GM21526 (cell line): ENCODE data around the gene CTSG.
"Not testable (repeated sequence)": the region's sequence is repeated elsewhere in the genome, so short reads cannot be mapped to it uniquely, and the experiment has no call there.

Source experiments
- ATAC-seq: cut with Tn5 transposase; IDR thresholded peaks from one replicate; pipeline ENCODE4 v1.9.1; 2021; ENCODE audit warnings: moderate library complexity; ENCODE audit not compliant: unreplicated experiment, low FRiP score

Gene CTSG, protein sequence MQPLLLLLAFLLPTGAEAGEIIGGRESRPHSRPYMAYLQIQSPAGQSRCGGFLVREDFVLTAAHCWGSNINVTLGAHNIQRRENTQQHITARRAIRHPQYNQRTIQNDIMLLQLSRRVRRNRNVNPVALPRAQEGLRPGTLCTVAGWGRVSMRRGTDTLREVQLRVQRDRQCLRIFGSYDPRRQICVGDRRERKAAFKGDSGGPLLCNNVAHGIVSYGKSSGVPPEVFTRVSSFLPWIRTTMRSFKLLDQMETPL

DNA sequence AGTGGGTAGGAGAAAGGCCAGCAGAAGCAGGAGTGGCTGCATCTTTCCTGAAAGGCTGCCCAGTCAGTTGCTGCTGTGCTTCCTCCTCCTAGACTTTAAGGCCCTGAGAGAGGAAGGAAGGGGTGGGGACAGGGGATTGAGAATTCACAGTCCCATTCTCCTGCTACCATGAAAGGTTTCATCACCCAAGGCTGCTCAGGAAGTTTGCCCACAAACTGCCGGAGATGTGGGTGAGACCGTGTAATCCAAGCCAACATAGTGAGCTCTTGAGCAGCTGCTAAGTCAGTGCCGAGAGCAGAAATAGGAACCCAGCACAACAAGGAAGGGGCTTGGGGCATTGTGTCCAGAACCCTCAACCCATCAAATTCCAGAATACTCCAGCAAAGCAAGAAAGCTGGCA is at the start of gene CTSG:
Gene CTSG (minus strand): TSS at position 69 of the 400 bp plus-strand sequence. CDS start 27 bp downstream, at position 42.
- no peak for ATAC-seq

DNA sequence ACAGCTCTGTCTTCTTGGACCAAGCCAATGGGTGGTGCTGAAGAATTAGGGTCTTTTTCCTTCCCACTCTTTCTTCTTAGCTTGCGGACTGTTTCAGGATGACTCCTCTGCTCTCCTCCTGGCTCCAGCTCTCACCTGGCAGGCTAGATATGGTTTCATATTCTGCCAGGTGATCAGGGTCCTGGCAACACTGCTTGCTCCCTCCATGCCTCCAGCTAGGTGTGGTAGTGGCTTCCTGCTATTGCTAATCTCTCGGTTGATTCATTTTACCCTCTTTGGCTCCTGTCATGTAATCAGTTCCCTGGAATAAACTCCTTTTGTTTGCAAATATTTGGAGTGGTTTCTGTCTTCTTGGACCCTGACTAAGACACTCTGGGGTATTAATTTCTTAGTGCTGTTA is 37.7 kb upstream of the CTSG start:
- no peak for ATAC-seq

DNA sequence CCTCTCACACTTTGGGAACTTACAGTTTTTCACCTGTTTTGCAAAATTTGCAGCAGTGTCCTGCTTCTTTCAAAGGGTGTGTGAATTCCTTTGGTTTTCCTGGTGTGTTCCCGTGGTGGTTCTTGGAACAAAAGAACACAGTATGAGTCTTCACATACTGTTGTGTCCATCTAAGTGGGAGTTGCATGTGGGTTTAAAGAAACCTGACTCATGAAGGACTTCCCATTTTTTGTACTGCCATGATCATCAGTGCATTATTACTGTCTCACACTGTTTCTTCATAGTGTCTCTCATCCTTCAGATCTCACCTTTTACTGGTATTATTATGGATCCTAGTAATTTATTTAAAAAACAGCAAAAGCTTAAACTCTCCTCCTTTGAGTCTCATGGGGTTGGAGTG is 37.2 kb upstream of the CTSG start:
- no peak for ATAC-seq

DNA sequence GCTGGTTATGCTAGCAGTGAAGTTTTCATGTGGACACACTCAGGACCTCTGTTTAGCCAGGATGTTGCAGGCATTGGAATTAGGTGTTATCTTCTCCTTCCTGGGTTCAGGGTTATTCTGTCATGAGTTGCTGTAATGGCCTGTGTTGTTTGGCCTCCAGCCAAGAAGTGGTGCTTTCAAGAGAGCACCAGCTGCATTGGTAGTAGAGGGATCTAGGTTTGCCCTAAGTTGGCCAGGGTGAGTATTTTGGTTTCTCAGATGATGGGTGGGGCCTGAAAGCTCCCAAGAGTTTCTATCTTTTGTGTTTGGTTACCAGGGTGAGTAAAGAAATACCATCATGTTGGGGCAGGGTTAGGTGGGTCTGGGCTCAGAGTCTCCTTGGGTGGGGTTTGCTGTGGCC is 36.1 kb upstream of the CTSG start:
- ATAC-seq, result no peak

DNA sequence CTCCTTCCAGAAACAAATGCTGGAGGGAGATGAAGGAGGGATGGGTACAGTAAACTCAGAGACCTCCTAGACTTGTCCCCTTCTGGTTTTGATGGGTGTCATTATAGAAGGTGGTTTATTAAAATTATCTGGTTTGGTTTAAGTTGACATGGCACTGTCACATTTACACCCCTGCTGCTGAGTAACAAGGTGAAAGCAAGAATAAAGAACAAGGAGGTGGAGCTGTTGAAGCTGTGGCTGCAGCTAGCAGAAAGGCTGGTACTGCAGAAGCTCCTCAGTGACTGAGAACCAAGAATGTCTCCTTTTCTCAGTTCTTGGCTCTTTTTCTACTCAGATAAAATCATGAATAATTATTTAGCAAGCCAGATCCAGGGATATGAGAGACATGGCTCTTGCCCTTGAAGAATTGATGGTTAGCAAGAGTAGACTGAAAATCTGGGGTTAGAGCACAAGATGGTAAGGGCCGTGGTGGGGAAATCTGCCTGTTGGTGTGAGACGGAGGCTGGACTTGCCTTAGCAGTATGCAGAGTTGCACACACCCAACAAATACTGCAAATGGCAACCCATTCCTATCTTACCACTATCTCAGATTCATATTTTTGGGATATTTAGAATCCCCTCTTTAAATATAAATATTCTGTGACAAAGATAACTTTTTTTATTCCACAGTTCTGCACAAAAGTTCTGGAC is 33.8 kb upstream of the CTSG start, which contains the start of gene GZMH:
Gene GZMH (minus strand): TSS at position 31 of the 690 bp plus-strand sequence. CDS start 72 bp downstream, outside the sequence.
- no peak for ATAC-seq

DNA sequence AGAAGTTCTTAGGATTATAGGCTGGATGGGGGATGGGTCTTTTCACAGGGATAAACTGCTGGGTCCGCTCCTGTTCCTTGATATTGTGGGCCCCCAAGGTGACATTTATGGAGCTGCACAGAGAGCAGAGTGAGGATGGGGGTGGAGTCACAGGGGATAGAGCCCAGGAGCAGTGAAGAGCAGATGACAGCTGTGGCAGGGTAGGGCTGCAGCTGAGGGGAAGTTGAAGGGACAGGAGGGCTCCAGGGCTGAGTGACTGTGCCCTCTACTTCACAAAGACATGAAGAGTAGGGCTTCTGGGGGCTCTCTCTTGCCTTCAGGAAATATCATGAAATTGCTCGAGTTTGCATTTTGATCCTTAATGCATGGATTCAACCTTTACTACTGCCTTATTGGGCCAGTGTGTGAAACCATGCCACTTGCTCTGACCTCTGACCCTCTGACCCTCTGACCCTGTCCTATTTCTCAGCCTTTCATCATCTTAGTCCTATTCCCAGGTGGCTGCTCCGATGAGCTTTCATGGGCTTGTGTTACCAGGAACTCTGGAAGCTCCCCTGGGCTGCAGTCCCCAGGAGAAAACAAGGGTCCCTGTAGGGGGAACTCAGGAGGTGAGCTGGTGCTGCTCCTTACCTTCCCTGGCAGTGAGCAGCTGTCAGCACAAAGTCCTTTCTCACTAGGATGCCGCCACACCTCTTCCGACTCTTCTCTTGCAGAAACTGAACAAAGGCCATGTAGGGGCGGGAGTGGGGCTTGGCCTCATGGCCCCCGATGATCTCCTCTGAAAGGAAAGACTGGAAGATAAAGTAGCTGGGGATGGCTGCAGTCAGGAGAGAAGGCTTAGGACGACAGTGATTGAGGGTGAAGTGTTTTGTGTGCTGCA is 31.8 kb upstream of the CTSG start:
- ATAC-seq, result no peak

DNA sequence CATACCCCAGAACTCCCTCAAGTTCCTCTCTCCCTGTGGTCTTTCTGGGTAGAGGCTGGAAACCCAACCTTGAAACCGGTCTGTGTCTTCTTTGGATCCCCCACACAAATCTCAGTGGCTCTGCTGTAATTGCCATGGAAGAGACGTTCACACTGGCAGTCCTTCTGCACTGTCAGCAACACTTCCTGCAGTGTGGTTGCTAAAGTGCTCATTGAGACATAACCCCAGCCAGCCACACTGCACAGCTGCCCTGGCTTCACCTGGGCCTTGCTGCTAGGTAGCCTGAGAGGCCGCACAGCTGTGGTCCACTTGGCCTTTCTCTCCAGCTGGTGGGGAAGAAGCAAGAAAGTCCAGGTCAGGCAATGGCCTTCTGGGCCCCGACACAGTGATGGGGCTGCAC is 31.0 kb upstream of the CTSG start:
- ATAC-seq, result no peak

DNA sequence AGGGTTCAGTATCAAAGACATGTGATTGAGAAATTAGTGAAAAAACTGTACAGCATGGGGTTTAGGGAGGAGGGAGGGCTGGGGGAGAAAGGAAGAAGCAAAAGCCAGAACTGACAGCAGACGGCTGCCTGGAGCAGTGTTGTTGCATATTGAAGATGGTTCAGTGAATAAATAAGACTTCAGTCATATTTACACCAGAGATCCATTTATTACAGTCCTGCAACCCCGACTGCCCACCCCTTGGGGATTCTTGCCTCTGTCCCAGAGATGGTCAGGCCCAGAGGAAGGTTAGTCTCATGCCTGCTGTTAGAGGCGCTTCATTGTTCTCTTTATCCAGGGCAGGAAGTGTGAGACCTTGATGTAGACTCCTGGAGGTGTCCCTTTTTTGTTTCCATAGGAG is 30.2 kb upstream of the CTSG start:
- ATAC-seq, result no peak

DNA sequence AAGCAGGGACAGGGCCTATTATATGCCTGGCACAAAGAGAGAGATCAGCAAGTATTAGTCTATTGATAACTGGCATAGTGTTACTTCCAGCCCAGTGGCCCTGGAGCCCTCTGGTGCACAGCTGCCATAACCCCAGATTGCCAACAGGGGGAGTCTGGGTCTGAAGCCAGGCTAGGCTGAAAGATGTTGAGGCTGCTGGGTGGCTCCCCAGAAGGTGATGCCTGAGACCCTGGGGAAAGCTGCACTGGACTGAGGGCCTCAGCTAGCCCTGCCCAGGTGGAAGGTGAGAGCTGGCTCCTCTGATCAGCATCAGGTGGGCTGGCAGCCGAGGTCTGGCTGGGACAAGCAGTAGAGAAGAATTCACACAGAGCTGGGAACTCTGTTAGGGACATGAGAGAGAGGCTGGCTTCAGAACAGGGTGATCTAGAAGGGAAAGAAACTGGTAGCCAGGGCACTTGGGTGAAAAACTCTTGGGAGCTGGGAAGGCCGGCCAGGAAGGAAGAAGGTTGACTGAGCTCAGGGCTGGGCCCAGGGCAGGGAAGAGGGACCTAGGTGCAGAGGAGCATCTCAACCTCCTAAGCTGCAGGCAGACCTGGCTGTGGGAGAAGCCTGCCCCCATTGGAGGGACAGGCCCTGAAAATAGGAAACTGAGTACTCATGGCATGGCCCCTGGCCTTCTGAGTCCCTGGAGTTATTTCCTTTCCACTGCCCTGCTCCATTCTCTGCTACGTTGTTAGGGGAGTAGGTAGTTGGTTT is 29.6 kb upstream of the CTSG start:
- peak; percentile 92 for ATAC-seq

DNA sequence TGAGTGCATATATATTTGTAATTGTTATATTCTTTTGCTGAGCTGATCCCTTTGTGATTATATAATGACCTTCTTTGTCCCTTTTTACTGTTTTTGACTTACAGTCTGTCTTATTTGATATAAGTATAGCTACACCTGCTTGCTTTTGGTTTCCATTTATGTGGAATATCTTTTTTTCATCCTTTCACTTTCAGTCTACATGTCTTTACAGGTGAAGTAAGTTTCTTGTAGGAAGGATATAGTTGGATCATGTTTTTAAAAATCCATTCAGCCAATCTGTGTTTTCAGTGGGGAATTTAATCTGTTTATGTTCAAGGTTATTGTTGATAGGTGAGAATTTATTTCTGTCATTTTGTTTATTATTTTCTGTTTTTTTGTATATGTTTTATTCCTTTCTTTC is 21.4 kb upstream of the CTSG start:
- ATAC-seq, result no peak

DNA sequence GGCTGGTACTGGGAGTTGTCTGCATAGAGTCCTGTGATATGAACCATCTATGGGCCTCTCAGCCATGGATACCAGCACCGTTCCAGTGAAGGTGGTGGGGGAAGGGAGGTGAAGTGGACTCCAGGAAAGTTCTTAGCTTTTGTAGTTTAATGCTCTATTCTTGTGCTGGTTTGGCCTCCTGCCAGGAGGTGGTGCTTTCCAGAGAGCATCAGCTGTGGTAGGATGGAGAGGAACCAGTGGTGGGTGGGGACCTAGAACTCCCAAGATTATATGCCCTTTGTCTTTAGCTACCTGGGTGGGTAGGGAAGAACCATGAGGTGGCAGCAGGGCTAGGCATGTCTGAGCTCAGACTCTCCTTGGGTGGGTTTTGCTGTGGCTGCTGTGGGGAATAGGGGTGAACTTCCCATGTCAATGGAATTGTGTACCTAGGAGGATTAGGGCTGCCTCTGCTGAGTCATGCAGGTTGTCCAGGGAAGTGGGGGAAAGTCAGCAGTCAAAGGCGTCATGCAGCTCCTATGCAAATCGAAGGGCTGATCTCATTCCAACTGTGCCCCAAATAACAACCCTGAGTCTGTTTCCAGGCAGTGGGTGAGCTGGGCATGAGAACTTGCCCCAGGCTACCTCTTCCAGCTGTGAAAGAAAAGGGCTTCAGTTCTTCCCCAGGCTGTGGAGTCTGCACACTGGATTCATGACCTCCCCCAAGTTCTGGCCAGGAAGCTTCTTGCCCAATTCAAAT is 19.2 kb upstream of the CTSG start:
- ATAC-seq, result no peak

DNA sequence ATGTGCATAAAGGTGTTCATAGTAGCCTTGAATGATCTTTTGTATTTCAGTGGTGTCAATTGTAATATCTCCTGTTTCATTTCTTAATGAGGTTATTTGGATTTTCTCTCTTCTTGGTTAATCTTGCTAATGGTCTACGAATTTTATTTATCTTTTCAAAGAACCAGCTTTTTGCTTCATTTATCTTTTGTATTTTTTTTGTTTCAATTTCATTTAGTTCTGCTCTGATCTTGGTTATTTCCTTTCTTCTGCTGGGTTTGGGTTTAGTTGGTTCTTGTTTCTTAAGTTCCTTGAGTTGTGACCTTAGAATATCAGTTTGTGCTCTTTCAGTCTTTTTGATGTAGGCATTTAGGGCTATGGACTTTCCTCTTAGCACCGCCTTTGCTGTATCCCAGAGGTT is 15.0 kb upstream of the CTSG start:
- ATAC-seq, result not testable (repeated sequence)

DNA sequence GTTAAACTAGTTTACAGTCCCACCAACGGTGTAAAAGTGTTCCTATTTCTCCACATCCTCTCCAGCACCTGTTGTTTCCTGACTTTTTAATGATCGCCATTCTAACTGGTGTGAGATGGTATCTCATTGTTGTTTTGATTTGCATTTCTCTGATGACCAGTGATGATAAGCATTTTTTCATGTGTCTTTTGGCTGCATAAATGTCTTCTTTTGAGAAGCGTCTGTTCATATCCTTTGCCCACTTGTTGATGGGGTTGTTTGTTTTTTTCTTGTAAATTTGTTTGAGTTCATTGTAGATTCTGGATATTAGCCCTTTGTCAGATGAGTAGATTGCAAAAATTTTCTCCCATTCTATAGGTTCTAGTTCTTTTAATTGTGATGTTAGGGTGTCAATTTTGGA is 8.4 kb upstream of the CTSG start:
- ATAC-seq, result not testable (repeated sequence)

DNA sequence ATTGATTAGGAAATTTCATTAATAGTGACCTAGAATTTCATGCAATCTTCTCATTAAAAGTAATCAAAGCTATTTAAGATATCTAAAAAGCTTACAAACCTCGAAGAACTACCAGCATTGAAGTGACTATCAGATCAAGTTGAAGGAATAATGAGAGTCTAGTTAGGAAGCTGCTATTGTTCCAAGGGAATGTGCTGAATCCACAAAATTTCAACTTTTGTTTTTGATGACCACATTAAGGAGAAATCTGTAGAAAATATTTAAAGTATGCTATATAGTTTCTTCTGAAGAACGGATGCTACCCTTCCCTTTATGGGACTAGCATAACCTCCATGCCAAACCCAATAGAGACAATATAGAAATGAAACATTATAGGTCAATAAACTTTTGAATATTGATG is 2.5 kb upstream of the CTSG start:
- no peak for ATAC-seq

DNA sequence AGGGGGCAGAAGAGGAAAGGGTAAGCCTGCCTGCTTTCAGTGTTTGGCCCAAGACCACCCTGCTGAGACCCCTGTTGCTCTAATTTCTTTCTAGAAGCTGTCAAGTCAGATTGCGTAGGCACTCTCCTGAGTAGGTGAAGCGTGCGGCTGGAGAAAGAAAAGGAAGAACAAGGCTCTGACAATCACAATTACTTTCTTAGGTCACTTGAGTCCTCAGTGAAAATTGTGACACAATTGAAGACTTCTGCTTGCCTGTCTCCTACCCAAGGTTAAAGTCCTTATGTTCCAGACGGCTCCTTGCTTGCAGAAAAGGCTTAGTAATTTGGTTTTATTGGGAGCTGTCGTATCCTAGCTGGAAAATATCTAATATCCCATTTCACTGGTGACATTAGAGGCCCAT is 721 bp upstream of the CTSG start:
- no peak for ATAC-seq

DNA sequence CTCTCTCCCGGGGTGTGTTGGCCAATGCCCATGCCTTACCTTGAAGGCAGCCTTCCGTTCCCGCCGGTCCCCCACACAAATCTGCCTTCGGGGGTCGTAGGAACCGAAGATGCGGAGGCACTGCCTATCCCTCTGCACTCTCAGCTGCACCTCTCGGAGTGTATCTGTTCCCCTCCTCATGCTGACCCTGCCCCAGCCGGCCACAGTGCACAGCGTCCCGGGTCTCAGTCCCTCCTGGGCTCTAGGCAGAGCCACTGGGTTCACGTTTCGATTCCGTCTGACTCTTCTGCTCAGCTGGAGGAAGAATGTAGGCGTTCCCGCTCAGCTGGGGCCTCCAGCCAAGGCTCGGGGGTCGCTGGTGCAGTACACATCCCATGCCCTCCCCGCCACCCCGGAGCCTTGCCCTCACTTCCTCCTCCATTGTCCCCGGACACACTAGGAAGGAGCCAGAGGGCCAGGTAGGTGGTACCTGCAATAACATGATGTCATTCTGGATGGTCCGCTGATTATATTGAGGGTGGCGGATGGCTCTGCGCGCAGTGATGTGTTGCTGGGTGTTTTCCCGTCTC is 1.8 kb downstream of the CTSG start:
- no peak for ATAC-seq

DNA sequence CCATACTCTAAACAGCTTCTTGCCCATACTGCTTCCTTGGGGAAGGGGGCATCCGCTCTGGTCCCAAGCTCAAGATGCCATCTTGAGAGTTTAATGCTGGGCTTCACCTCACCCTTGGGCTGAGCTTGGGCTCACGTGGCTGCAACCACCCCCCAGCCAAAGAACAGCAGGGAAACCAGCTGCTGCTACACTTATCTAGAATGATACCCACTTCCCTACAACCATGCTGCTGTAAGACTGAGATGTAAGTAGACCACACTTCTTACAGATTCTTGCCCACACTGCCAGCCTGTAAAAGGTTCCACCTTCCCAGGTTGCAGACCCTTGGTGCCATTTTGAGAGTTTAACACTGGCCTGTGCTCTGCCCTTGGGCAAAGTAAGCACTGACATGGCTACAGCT is 9.7 kb downstream of the CTSG start:
- no peak for ATAC-seq

DNA sequence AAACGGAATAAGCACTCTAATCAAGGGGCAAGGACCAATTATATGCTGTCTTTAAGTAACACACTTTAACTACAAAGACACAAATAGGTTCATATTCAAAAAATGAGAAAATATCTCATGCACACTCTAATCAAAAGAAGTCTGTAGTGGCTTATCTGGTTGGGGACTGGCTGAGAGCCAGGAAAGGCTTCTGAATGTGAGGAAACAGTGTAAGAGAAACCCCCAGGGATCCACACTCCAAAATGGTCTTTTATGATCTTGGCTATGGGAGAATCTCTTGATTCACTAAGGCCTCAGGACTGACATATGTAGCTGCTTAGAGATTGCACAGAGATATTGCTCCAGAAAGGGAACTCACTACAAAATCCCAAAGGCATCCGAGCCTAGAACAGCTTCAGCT is 10.3 kb downstream of the CTSG start:
- no peak for ATAC-seq

DNA sequence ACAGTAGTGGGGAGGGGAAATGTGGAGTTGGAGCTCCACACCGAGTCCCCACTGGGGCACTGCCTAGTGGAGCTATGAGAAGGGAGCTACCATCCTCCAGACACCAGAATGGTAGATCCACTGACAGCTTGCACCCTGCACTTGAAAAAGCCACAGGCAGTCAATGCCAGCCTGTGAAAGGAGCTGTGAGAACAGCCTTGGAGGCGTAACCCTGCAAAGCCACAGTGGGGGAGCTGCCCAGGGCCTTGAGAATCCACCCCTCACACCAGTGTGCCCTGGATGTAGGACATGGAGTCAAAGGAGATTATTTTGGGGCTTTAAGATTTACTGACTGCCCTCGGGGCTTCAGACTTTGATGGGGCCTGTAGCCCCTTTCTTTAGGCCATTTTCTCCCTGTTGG is 12.5 kb downstream of the CTSG start:
- no peak for ATAC-seq

DNA sequence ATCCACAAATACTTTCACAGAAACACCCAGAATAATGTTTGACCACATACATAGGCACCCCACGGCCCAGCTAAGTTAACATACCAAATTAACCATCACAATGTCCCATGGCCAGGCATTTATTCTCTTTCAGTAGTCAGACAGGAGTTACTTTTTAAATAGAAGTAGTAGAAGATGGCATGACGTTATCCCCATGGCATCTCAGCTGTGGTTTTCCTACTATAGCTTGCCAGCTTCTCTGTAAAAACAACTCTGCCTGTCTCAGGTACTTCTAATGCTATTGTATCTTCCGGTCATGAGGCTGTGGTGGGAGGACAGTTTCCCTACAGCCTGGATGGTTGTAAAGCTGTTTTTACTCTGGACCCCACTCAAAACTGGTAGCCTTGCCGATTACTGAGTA is 19.3 kb downstream of the CTSG start:
- no peak for ATAC-seq
